Fibroblast of the aortic adventitia (primary cell): ENCODE measurements around the gene POLL. TPM values are rescaled to one million over a fixed set of nuclear protein-coding genes. Genes with fewer than 3 reads are reported as not detected.

Source experiments
- DNase-seq: peaks from one replicate; pipeline ENCODE4 v3.0.0-alpha.2; 2010; ENCODE audit warnings: low read depth
- H3K4me3 ChIP-seq: 2 replicates; pipeline ENCODE4 v1.5.1; 2011; ENCODE audit warnings: low read depth, mild to moderate bottlenecking, control low read depth, low read length, moderate library complexity
- CTCF ChIP-seq: IDR thresholded peaks from 2 replicates; pipeline ENCODE4 v1.5.1; 2011; ENCODE audit warnings: mild to moderate bottlenecking, low read length, control low read depth, inconsistent platforms; ENCODE audit not compliant: insufficient read depth
- small RNA-seq: library from RNA; depleted of rRNA; stranded (forward); fragments of <200 nt; gene quantifications from one replicate; pipeline ENCODE3, GENCODE V24; 2012
- total RNA-seq: library from RNA; depleted of rRNA; stranded (reverse); fragments of >200 nt; gene quantifications from 2 replicates; pipeline ENCODE4 v1.2.3, GENCODE V29; 2012; ENCODE audit warnings: low replicate concordance

Gene POLL
- total RNA-seq, 1 donor, result 11.1 TPM

GRCh38 chr10:101536800-101537199, 51.3 kb downstream of the POLL start:
- DNase-seq, result peak; percentile 62
- no peak overlapping the region for H3K4me3 ChIP-seq
- peak; percentile 62 for TF ChIP-seq CTCF

GRCh38 chr10:101535949-101536348, 52.1 kb downstream of the POLL start:
- DNase-seq, result no peak
- no peak for TF ChIP-seq CTCF

GRCh38 chr10:101529725-101530553, 58.1 kb downstream of the POLL start:
- TF ChIP-seq CTCF, result no peak
- H3K4me3 ChIP-seq, result no peak overlapping the region
- no peak for DNase-seq

More at GRCh38 chr10:101535949-101536348, 52.1 kb downstream of the POLL start:
- H3K4me3 ChIP-seq, result no peak overlapping the region

GRCh38 chr10:101529207-101529606, 58.9 kb downstream of the POLL start:
- no peak for TF ChIP-seq CTCF
- peak; percentile 11 for DNase-seq
- H3K4me3 ChIP-seq, result no peak overlapping the region

Small RNAs within 50 kb of the gene (small RNA-seq; reads per million reads assigned to genes)
- 3.9 reads per million, percentile 85 among the genes with 10 or more reads in this experiment for gene MIR3158-1
- gene RNU6-1165P, result not detected

Other genes starting within 250 kb of the POLL start
- 12.6 and 17.2 TPM in 2 replicates for gene BTRC, start 234.1 kb downstream of the POLL start, total RNA-seq
- 46.3 and 76.9 TPM in 2 replicates for gene DPCD, start 64 bp upstream of the POLL start, total RNA-seq
- 27.4 and 35.2 TPM in 2 replicates for gene FBXW4, start 106.9 kb upstream of the POLL start, total RNA-seq
- not detected in 2 replicates for gene FGF8, start 187.9 kb upstream of the POLL start, total RNA-seq
- gene NPM3, start 195.2 kb upstream of the POLL start, total RNA-seq, result 54.4 and 70.9 TPM in 2 replicates
- 93.7 and 165 TPM in 2 replicates for gene OGA, start 230.2 kb upstream of the POLL start, total RNA-seq